Mesothelial cell of epicardium (in vitro differentiated cells): ENCODE data around the gene PORCN. TPM values are rescaled to one million over a fixed set of nuclear protein-coding genes. Genes with fewer than 3 reads are reported as not detected.
A peak's percentile ranks its signal among the peaks of the same experiment; 100 is the strongest.
"Not testable (repeated sequence)": the region's sequence is repeated elsewhere in the genome, so short reads cannot be mapped to it uniquely, and the experiment has no call there.

ENCODE experiments used
- DNase-seq, 2 experiments: peaks; one replicate each; pipeline ENCODE4 v3.0.0; 2021; ENCODE audit warnings: low spot score in 2 of 2; ENCODE audit not compliant: unreplicated experiment in 2 of 2
- H3K27ac Mint-ChIP-seq: 2 replicates; pipeline ENCODE4 v1.8.0; 2021; ENCODE audit warnings: mixed read lengths
- H3K27me3 Mint-ChIP-seq: 2 replicates; pipeline ENCODE4 v1.8.0; 2021; ENCODE audit warnings: low read depth, mixed read lengths
- H3K36me3 Mint-ChIP-seq: 2 replicates; pipeline ENCODE4 v1.8.0; 2021; ENCODE audit warnings: mixed read lengths
- H3K4me1 Mint-ChIP-seq: 2 replicates; pipeline ENCODE4 v1.8.0; 2021; ENCODE audit warnings: mixed read lengths
- H3K4me3 Mint-ChIP-seq: 2 replicates; pipeline ENCODE4 v1.8.0; 2021; ENCODE audit warnings: mild to moderate bottlenecking, moderate library complexity, mixed read lengths
- H3K9me3 Mint-ChIP-seq: 2 replicates; pipeline ENCODE4 v1.8.0; 2021; ENCODE audit warnings: mixed read lengths
- total RNA-seq: library from RNA; stranded (reverse); gene quantifications from 3 replicates; pipeline ENCODE4 v1.2.1, GENCODE V29; 2021
- TF ChIP-seq, protein P1 (sequence below): fragments of 200-600 bp; sonication (generic); IDR thresholded peaks from one replicate; pipeline ENCODE4 v1.5.0; 2021; ENCODE audit warnings: antibody characterized with exemption; ENCODE audit not compliant: unreplicated experiment

Gene PORCN
- total RNA-seq, 1 donor from 2014 or later: 10.1 TPM

DNA sequence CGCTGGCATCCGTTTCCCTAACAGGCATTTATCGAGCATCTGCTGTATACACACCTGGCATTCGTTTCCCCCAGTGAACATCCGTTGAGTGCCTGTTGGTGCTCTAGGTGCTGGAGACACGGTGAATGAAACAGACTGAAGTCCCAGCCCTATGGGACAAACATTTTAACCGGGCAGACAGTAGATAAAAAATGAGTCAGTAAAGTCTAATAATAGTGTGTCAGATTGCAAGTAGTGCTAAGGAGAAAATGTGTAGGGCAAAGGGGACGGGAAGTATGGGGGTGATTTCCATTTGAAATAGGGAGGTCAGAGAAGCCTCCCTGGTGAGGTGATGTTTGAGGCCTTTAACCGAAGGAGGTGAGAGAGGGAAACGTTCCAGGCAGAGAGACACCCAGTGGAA is 7.5 kb downstream of the PORCN start:
- Mint-ChIP-seq H3K4me3 (no peak overlapping the region), H3K27ac (no peak overlapping the region), H3K27me3 (no peaks in the 10 kb centered on the region), H3K9me3 (peaks cover 19% of the 10 kb centered on the region), H3K4me1 (no peaks in the 10 kb centered on the region), H3K36me3 (peaks cover 9% of the 10 kb centered on the region)
- TF ChIP-seq, protein P1, sequence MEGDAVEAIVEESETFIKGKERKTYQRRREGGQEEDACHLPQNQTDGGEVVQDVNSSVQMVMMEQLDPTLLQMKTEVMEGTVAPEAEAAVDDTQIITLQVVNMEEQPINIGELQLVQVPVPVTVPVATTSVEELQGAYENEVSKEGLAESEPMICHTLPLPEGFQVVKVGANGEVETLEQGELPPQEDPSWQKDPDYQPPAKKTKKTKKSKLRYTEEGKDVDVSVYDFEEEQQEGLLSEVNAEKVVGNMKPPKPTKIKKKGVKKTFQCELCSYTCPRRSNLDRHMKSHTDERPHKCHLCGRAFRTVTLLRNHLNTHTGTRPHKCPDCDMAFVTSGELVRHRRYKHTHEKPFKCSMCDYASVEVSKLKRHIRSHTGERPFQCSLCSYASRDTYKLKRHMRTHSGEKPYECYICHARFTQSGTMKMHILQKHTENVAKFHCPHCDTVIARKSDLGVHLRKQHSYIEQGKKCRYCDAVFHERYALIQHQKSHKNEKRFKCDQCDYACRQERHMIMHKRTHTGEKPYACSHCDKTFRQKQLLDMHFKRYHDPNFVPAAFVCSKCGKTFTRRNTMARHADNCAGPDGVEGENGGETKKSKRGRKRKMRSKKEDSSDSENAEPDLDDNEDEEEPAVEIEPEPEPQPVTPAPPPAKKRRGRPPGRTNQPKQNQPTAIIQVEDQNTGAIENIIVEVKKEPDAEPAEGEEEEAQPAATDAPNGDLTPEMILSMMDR: no peak
- no peak for DNase-seq

DNA sequence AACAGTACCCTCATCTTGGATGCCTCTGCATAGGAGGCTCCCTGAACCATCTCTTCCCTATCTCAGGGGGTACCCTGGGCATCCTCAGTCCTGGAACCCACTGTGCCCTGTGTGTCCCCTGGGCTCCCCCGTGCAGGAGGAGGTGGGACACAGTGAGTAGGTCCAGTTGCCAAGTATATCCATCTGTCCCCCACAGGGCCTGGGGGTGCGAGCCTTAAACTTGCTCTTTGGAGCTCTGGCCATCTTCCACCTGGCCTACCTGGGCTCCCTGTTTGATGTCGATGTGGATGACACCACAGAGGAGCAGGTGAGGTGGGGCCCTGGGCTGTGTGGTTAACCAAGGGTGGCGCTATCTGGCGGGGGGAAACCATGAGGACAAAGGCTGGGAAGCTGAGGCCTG is 8.2 kb downstream of the PORCN start:
- DNase-seq: no peak
- H3K36me3 Mint-ChIP-seq: peaks cover 9% of the 10 kb centered on the region
- H3K4me1 Mint-ChIP-seq: no peaks in the 10 kb centered on the region
- peaks cover 18% of the 10 kb centered on the region for H3K9me3 Mint-ChIP-seq
- no peaks in the 10 kb centered on the region for H3K27me3 Mint-ChIP-seq
- TF ChIP-seq, protein P1: no peak
- H3K27ac Mint-ChIP-seq: no peak overlapping the region
- H3K4me3 Mint-ChIP-seq: no peak overlapping the region

DNA sequence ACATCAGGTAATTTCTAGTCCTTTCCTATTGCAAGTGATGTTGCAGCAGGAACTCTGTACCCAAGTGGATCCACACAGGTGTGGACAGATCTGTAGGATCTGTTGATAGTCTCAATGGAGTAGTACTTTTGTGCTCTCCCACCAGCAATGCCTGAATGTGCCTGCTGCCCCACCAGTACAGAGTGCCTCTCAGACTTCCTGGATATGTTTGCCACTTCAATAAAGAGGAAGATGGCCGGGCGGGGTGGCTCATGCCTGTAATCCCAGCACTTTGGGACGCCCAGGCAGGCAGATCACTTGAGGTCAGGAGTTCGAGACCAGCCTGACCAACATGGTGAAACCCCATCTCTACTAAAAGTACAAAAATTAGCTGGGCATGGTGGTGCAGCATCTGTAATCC is 10.7 kb downstream of the PORCN start:
- H3K4me3 Mint-ChIP-seq, H3K27me3 Mint-ChIP-seq, DNase-seq, H3K4me1 Mint-ChIP-seq, H3K27ac Mint-ChIP-seq: not testable (repeated sequence)
- Mint-ChIP-seq H3K9me3 (peaks cover 10% of the 10 kb centered on the region), H3K36me3 (peaks cover 12% of the 10 kb centered on the region)

DNA sequence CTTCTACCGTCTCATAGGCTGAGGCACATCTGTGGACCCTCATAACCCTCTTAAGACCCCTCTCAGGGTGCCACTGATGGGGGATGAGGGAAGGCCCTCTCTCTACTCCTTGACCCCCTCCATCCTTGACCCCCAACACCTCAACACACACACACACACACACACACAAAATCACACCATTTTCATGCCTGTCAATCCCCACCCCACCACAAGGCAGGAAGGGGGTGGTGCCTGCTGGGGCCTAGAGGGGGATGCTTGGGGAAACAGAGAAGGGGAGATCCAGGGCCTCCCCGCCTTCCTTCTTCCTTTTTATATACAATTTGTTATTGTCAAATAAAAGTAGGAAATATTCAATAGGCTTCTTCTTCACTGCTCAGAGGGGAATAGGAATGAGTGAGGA is 11.7 kb downstream of the PORCN start:
- Mint-ChIP-seq H3K27me3 (no peaks in the 10 kb centered on the region), H3K4me3 (peak overlapping the region; percentile 82), H3K36me3 (peaks cover 5% of the 10 kb centered on the region), H3K27ac (no peak overlapping the region), H3K4me1 (peaks cover 6% of the 10 kb centered on the region), H3K9me3 (peaks cover 10% of the 10 kb centered on the region)
- TF ChIP-seq, protein P1: no peak
- DNase-seq: no peak

DNA sequence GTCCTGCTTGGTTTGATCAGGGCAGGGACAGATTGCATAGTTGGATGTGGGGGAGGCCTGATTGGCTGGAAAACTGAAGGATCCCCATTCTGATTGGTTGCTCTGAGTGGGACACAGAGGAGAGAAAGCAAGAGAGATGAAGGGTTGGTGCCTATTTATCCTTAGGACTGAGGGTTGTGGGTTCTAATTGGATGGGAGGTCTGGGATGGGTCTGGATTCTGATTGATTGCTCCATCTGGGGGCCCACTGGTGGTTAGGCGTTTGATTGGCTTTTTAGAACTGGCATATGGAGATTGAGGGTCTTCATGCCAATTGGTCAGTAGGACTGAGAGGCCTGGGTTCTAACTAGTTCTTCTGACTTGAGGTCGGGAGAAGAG is 12.2 kb downstream of the PORCN start:
- Mint-ChIP-seq H3K36me3 (peaks cover 5% of the 10 kb centered on the region), H3K27ac (peak overlapping the region; percentile 89), H3K4me1 (peaks cover 6% of the 10 kb centered on the region), H3K27me3 (no peaks in the 10 kb centered on the region), H3K9me3 (peaks cover 10% of the 10 kb centered on the region), H3K4me3 (peak overlapping the region; percentile 82)
- TF ChIP-seq, protein P1: no peak
- DNase-seq: no peak

DNA sequence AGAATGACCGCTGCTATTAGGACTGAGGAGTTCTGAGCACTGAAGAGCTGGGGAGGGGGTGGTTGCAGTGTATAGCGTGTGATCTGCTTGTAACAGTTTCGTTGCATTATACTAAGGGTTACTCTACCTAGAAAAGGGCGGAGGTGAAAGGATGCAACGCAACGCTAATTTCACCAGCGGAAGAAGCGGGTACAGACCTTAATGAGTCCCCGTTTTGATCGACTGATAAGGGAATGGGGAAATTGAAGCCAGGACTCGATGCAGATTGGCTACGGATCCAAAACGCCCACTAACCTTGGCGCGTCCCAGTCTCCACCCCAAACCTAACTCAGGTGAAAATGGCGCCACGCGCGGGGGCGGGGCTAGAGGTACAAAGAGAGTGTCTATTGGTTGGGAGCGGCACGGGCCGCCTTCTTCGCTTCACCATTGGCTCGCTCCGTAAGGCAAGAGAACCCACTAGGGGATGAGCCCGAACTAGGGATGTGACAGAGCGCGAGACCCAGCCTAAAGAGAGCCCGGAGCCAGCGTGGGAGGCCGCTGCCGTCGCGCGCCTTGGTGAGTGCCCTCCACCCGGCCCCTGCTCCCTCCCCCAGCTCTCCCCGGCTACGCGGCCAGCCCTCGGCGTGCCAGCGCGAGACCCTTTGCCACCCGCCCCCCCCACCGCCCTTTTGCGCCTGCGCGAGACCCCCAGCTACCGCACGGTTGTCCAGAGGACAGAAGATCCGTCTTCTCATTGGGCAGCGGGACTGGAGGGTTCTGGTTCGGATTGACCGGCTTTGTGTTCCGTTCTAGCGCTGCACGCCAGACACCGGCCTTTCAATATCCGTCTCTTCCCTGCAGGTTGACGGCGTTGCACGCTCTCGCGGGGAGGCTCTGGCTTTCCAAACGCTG is 12.8 kb downstream of the PORCN start, which contains the start of gene EBP:
Gene EBP (plus strand): TSS at position 456 of the 891 bp plus-strand sequence. CDS start 1,964 bp downstream, outside the sequence.
- H3K4me3 Mint-ChIP-seq: peak within 1 kb of the TSS; percentile 82
- peaks cover 6% of the 10 kb centered on the region for H3K4me1 Mint-ChIP-seq
- peak; percentile 64 to 81 for DNase-seq
- peaks cover 9% of the 10 kb centered on the region for H3K9me3 Mint-ChIP-seq
- H3K27ac Mint-ChIP-seq: peak within 1 kb of the TSS; percentile 89
- TF ChIP-seq, protein P1: no peak
- H3K27me3 Mint-ChIP-seq: no peaks in the 10 kb centered on the region
- H3K36me3 Mint-ChIP-seq: peaks cover 4% of the 10 kb centered on the region
